Endothelial cell (in vitro differentiated cells): ENCODE results near the gene LIN7A. TPM values are rescaled to one million over a fixed set of nuclear protein-coding genes. Genes with fewer than 3 reads are reported as not detected.

ENCODE experiments used
- DNase-seq: peaks from one replicate; pipeline ENCODE4 v3.0.0; 2021; ENCODE audit warnings: low spot score
- H3K27ac Mint-ChIP-seq: one replicate; pipeline ENCODE4 v1.8.0; 2021; ENCODE audit warnings: mixed read lengths, inconsistent platforms; ENCODE audit not compliant: unreplicated experiment
- H3K27me3 Mint-ChIP-seq: one replicate; pipeline ENCODE4 v1.8.0; 2021; ENCODE audit warnings: mild to moderate bottlenecking, moderate library complexity, mixed read lengths, inconsistent platforms; ENCODE audit not compliant: unreplicated experiment
- H3K36me3 Mint-ChIP-seq: one replicate; pipeline ENCODE4 v1.8.0; 2021; ENCODE audit warnings: mild to moderate bottlenecking, low read depth, mixed read lengths, inconsistent platforms; ENCODE audit not compliant: unreplicated experiment
- H3K4me1 Mint-ChIP-seq: one replicate; pipeline ENCODE4 v1.8.0; 2021; ENCODE audit warnings: mild to moderate bottlenecking, mixed read lengths, inconsistent platforms; ENCODE audit not compliant: unreplicated experiment
- H3K4me3 Mint-ChIP-seq: one replicate; pipeline ENCODE4 v1.8.0; 2021; ENCODE audit warnings: mild to moderate bottlenecking, mixed read lengths, inconsistent platforms; ENCODE audit not compliant: unreplicated experiment
- H3K9me3 Mint-ChIP-seq: one replicate; pipeline ENCODE4 v1.8.0; 2021; ENCODE audit warnings: mixed read lengths, inconsistent platforms; ENCODE audit not compliant: unreplicated experiment
- CTCF ChIP-seq: fragments of 200-600 bp; sonication (generic); IDR thresholded peaks from one replicate; pipeline ENCODE4 v1.5.0; 2021; ENCODE audit warnings: antibody characterized with exemption; ENCODE audit not compliant: unreplicated experiment
- total RNA-seq: library from RNA; stranded (reverse); fragmentation: NEBNext Ultra II Directional; extraction: Animal tissue kit (Norgen Biotek cat#: 25700); gene quantifications from one replicate; pipeline ENCODE4 v1.2.1, GENCODE V29; 2021; ENCODE audit not compliant: unreplicated experiment

Gene LIN7A
- total RNA-seq, 1 donor from 2014 or later: 34.0 TPM

GRCh38 chr12:80770958-80771357 is 166.8 kb downstream of the LIN7A start:
- Mint-ChIP-seq H3K27ac (no peak overlapping the region), H3K4me1 (no peaks in the 10 kb centered on the region), H3K27me3 (no peaks in the 10 kb centered on the region), H3K4me3 (no peak overlapping the region), H3K9me3 (no peaks in the 10 kb centered on the region), H3K36me3 (no peaks in the 10 kb centered on the region)
- no peak for TF ChIP-seq CTCF
- no peak for DNase-seq

GRCh38 chr12:80769553-80770140 is 168.1 kb downstream of the LIN7A start:
- H3K36me3 Mint-ChIP-seq: no peaks in the 10 kb centered on the region
- no peaks in the 10 kb centered on the region for H3K4me1 Mint-ChIP-seq
- no peaks in the 10 kb centered on the region for H3K9me3 Mint-ChIP-seq
- H3K4me3 Mint-ChIP-seq: no peak overlapping the region
- no peak overlapping the region for H3K27ac Mint-ChIP-seq
- no peaks in the 10 kb centered on the region for H3K27me3 Mint-ChIP-seq
- DNase-seq: no peak
- no peak for TF ChIP-seq CTCF

DNA sequence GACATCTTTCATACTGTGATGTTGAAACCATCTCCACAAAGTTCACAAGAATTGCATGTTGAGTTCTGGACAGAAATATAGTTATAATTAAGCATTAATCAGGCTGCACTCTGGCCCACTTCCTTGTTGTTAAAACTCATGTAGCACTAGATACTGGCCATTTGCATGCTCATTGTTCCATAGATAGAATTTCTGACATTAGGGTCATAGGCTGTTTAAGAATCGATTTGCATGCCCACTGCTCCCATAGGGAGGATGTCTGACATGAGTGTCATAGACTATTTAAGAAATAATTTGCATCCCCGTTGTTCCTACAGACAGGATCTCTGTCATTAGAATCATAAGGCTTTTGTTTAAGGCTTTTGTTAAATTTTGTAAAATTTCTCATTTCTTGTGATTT is 170.8 kb downstream of the LIN7A start:
- DNase-seq: no peak
- Mint-ChIP-seq H3K36me3 (no peaks in the 10 kb centered on the region), H3K4me3 (no peak overlapping the region), H3K4me1 (no peaks in the 10 kb centered on the region), H3K9me3 (no peaks in the 10 kb centered on the region), H3K27me3 (no peaks in the 10 kb centered on the region), H3K27ac (no peak overlapping the region)
- TF ChIP-seq CTCF: no peak

DNA sequence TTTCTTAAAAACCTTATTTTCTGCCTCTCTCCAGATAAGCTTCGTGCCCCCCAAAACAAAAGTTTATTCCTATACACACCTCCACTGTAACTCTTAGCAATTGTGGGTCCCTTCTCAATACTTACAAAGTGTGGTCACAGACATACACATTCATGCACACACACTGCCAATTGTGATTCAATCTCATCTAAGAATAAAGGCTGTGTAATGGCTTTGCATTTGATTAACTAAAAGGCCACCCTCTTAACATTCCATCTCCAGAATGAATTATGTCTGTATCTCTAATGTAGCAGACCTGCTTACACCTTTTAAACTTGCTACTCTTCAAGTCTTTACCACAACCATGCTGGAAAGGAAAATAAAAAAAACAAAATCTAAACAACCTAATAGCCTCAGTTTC is 171.5 kb downstream of the LIN7A start:
- no peak for TF ChIP-seq CTCF
- H3K27ac Mint-ChIP-seq: no peak overlapping the region
- DNase-seq: no peak
- no peaks in the 10 kb centered on the region for H3K9me3 Mint-ChIP-seq
- H3K27me3 Mint-ChIP-seq: no peaks in the 10 kb centered on the region
- no peak overlapping the region for H3K4me3 Mint-ChIP-seq
- H3K4me1 Mint-ChIP-seq: no peaks in the 10 kb centered on the region
- H3K36me3 Mint-ChIP-seq: no peaks in the 10 kb centered on the region

DNA sequence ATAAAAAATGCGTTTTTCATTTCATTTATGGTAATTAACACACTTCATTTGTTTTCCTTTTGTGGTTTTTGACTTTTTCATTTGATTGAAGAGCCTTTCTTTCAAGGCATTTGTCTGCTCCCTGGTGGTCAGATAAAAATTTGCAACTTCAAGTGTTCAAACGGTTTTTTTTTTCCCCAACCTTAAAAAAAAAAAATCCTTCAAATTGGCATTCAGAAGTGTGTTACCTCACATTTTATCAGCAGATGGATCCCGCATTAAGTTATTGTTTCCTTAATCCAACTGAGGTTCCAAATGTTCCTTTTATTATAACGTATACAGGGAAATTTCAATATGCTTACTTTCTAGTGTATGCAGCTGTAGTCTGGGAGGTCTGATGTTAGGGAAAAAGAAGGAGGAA is 173.9 kb downstream of the LIN7A start:
- Mint-ChIP-seq H3K36me3 (no peaks in the 10 kb centered on the region), H3K4me1 (no peaks in the 10 kb centered on the region), H3K27me3 (no peaks in the 10 kb centered on the region), H3K4me3 (no peak overlapping the region), H3K27ac (no peak overlapping the region), H3K9me3 (no peaks in the 10 kb centered on the region)
- peak; percentile 34 for DNase-seq
- TF ChIP-seq CTCF: peak; percentile 88
